ENCODE results near the gene FDX1. TPM values are rescaled to one million over a fixed set of nuclear protein-coding genes. Genes with fewer than 3 reads are reported as not detected.
A peak's percentile ranks its signal among the peaks of the same experiment; 100 is the strongest.

FDX1 gene
- total and polyA plus RNA-seq, 4 donors = 11.0 to 16.2 (median 14.5) TPM

- Histone ChIP-seq H3K4me3 (peak overlapping the region; percentile 97), H3K36me3 (ENCODE audit: control insufficient read depth in 4 of 4, insufficient read depth in 4 of 4, low read length in 4 of 4) (no peaks in the 10 kb centered on the region), H3K27me3 (ENCODE audit: control insufficient read depth in 3 of 3, insufficient read depth in 3 of 3, low read length in 2 of 3) (no peaks in the 10 kb centered on the region), H3K27ac (ENCODE audit: low read depth in 1 of 2, low read length in 1 of 2) (peak overlapping the region; percentile 93 to 98), H3K9me3 (ENCODE audit: control insufficient read depth in 4 of 4, insufficient read depth in 3 of 4, low read length in 3 of 4) (peaks cover 0 to 2% (median 0%) of the 10 kb centered on the region in 4 donors), H3K9ac (ENCODE audit: insufficient read depth in 1 of 2, low read length in 2 of 2) (peak overlapping the region; percentile 73 to 92), H3K4me1 (ENCODE audit: control insufficient read depth in 5 of 5, insufficient read depth in 5 of 5, low read length in 5 of 5) (peaks cover 3 to 32% (median 9%) of the 10 kb centered on the region in 5 donors)
- no peak for TF ChIP-seq CTCF (IDR thresholded peaks at IDR 0.05; ENCODE audit: control extremely low read depth, extremely low read depth)
- WGBS, 2 donors = 7 to 11% methylated on average over 7 of the region's 7 CpGs
- ATAC-seq (ENCODE audit: insufficient read depth, low FRiP score) (no peak), DNase-seq (peak in 2 of 3 donors; percentile 50 to 71)
Measured at GRCh38 chr11:110431051-110431672, 1.4 kb downstream of the FDX1 start.

DNA sequence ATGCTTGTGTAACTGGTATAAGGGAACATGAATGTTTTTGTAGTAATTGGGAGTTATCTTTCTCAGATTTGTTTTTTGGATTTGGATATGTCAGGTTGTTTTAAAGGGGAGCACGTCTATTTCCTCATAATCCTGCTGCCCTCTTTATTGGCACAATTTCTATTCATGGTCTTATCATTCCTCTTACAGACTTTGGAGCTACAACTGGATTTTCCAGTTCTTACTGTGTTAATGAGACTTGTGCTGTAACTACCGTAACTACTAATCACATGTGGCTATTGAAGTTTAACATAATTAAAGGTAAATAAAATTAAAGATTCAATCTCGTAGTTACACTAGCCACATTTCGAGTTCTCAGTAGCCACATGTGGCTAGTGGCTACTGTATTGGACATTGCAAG is 1.9 kb downstream of the FDX1 start:
- DNase-seq = peak in 2 of 3 donors; percentile 50 to 65
- no peak overlapping the region for H3K4me3 ChIP-seq
- no peak for ATAC-seq (ENCODE audit: insufficient read depth, low FRiP score)
- H3K9ac ChIP-seq (ENCODE audit: insufficient read depth in 1 of 2, low read length in 2 of 2) = peak overlapping the region; percentile 29 to 73
- H3K4me1 ChIP-seq (ENCODE audit: control insufficient read depth in 5 of 5, insufficient read depth in 5 of 5, low read length in 5 of 5) = peaks cover 3 to 32% (median 9%) of the 10 kb centered on the region in 5 donors
- H3K9me3 ChIP-seq (ENCODE audit: control insufficient read depth in 4 of 4, insufficient read depth in 3 of 4, low read length in 3 of 4) = peaks cover 0 to 2% (median 0%) of the 10 kb centered on the region in 4 donors
- TF ChIP-seq CTCF (IDR thresholded peaks at IDR 0.05; ENCODE audit: control extremely low read depth, extremely low read depth) = no peak
- WGBS, 2 donors = 47 to 58% methylated on average over 4 of the region's 4 CpGs
- no peaks in the 10 kb centered on the region for H3K27me3 ChIP-seq (ENCODE audit: control insufficient read depth in 3 of 3, insufficient read depth in 3 of 3, low read length in 2 of 3)
- no peak overlapping the region for H3K27ac ChIP-seq (ENCODE audit: low read depth in 1 of 2, low read length in 1 of 2)
- H3K36me3 ChIP-seq (ENCODE audit: control insufficient read depth in 4 of 4, insufficient read depth in 4 of 4, low read length in 4 of 4) = no peaks in the 10 kb centered on the region

GRCh38 chr11:110432713-110433392 is 3.1 kb downstream of the FDX1 start:
- H3K27ac ChIP-seq (ENCODE audit: low read depth in 1 of 2, low read length in 1 of 2) = no peak overlapping the region
- no peak overlapping the region for H3K9ac ChIP-seq (ENCODE audit: insufficient read depth in 1 of 2, low read length in 2 of 2)
- peak in 2 of 3 donors; percentile 52 to 54 for DNase-seq
- H3K9me3 ChIP-seq (ENCODE audit: control insufficient read depth in 4 of 4, insufficient read depth in 3 of 4, low read length in 3 of 4) = peaks cover 0 to 2% (median 0%) of the 10 kb centered on the region in 4 donors
- H3K4me3 ChIP-seq = no peak overlapping the region
- no peak for TF ChIP-seq CTCF (IDR thresholded peaks at IDR 0.05; ENCODE audit: control extremely low read depth, extremely low read depth)
- H3K4me1 ChIP-seq (ENCODE audit: control insufficient read depth in 5 of 5, insufficient read depth in 5 of 5, low read length in 5 of 5) = peaks cover 4 to 32% (median 9%) of the 10 kb centered on the region in 5 donors
- 57 to 75% methylated on average over 7 of the region's 7 CpGs for WGBS, 2 donors
- no peak for ATAC-seq (ENCODE audit: insufficient read depth, low FRiP score)
- no peaks in the 10 kb centered on the region for H3K27me3 ChIP-seq (ENCODE audit: control insufficient read depth in 3 of 3, insufficient read depth in 3 of 3, low read length in 2 of 3)
- peaks cover 0 to 6% (median 3%) of the 10 kb centered on the region in 4 donors for H3K36me3 ChIP-seq (ENCODE audit: control insufficient read depth in 4 of 4, insufficient read depth in 4 of 4, low read length in 4 of 4)
